Measurements from ENCODE around the gene PYROXD2.

- TF ChIP-seq, protein P1, sequence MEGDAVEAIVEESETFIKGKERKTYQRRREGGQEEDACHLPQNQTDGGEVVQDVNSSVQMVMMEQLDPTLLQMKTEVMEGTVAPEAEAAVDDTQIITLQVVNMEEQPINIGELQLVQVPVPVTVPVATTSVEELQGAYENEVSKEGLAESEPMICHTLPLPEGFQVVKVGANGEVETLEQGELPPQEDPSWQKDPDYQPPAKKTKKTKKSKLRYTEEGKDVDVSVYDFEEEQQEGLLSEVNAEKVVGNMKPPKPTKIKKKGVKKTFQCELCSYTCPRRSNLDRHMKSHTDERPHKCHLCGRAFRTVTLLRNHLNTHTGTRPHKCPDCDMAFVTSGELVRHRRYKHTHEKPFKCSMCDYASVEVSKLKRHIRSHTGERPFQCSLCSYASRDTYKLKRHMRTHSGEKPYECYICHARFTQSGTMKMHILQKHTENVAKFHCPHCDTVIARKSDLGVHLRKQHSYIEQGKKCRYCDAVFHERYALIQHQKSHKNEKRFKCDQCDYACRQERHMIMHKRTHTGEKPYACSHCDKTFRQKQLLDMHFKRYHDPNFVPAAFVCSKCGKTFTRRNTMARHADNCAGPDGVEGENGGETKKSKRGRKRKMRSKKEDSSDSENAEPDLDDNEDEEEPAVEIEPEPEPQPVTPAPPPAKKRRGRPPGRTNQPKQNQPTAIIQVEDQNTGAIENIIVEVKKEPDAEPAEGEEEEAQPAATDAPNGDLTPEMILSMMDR (IDR thresholded peaks at IDR 0.05 in 2 of 3, conservative IDR thresholded peaks at IDR 0.05 in 1 of 3; ENCODE audit: control insufficient read depth in 2 of 3, extremely low read depth in 1 of 3, insufficient read depth in 1 of 3, low read depth in 3 of 3, low read length in 3 of 3), result no peak
- no peak for TF ChIP-seq SP1 (IDR thresholded peaks at IDR 0.05; ENCODE audit: low read depth, low read length)
- TF ChIP-seq ZNF24 (IDR thresholded peaks at IDR 0.05), result no peak
- TF ChIP-seq POLR2A (IDR thresholded peaks at IDR 0.05; ENCODE audit: low read depth, low read length), result no peak
- no peak for TF ChIP-seq CBX5 (IDR thresholded peaks at IDR 0.05; ENCODE audit: low read depth)
Measured at GRCh38 chr10:98446151-98446660, 31.2 kb upstream of the PYROXD2 start.

All from GM12878 (cell line).